Peyer's patch (tissue), 4 donors: ENCODE data around the gene AGO3. TPM values are rescaled to one million over a fixed set of nuclear protein-coding genes. Genes with fewer than 3 reads are reported as not detected.
A peak's percentile ranks its signal among the peaks of the same experiment; 100 is the strongest.
"Not testable (repeated sequence)": the region's sequence is repeated elsewhere in the genome, so short reads cannot be mapped to it uniquely, and the experiment has no call there.

Experiments
- DNase-seq, 3 donors: peaks; one replicate each; pipeline ENCODE4 v3.0.0-alpha.2; 2017 to 2019
- H3K27ac ChIP-seq, 4 donors: fragments of 200-600 bp; sonication (generic); one replicate each; pipeline ENCODE4 v1.5.1; 2016 to 2019
- H3K27me3 ChIP-seq, 2 donors: fragments of 200-600 bp; sonication (generic); one replicate each; pipeline ENCODE4 v1.5.1; 2019
- H3K36me3 ChIP-seq, 3 donors: fragments of 200-600 bp; sonication (generic); one replicate each; pipeline ENCODE4 v1.5.1; 2016 to 2019
- H3K4me1 ChIP-seq, 4 donors: fragments of 200-600 bp; sonication (generic); one replicate each; pipeline ENCODE4 v1.5.1; 2016 to 2019
- H3K4me3 ChIP-seq, 4 donors: fragments of 200-600 bp; sonication (generic); 1 replicate in 3 of 4; 2 replicates in 1 of 4; pipeline ENCODE4 v1.5.1; 2016 to 2019; ENCODE audit warnings: mild to moderate bottlenecking in 1 of 4
- H3K9me3 ChIP-seq, 4 donors: fragments of 200-600 bp; sonication (generic); one replicate each; pipeline ENCODE4 v1.5.1; 2016 to 2019; ENCODE audit warnings: mild to moderate bottlenecking in 1 of 4
- CTCF ChIP-seq, 6 experiments: fragments of 450-650 bp in 4 of 6; fragments of 200-600 bp in 2 of 6; sonication (generic) in 1 of 6; IDR thresholded peaks; one replicate each; pipeline ENCODE4 v1.5.1; 2017 to 2019; ENCODE audit warnings: antibody characterized with exemption in 6 of 6, mild to moderate bottlenecking in 3 of 6, moderate library complexity in 1 of 6
- POLR2A ChIP-seq, 2 donors: fragments of 450-650 bp; IDR thresholded peaks; one replicate each; pipeline ENCODE4 v1.5.1; 2017; ENCODE audit warnings: antibody characterized with exemption in 2 of 2, mild to moderate bottlenecking in 2 of 2, moderate library complexity in 2 of 2
- total RNA-seq, 4 donors: library from RNA; depleted of rRNA; stranded (reverse); fragments of >200 nt; gene quantifications; one replicate each; pipeline ENCODE4 v1.1.0, GENCODE V29; 2016

The AGO3 gene
- total RNA-seq, 4 donors from 2014 or later: 12.1 to 33.0 (median 18.6) TPM

DNA sequence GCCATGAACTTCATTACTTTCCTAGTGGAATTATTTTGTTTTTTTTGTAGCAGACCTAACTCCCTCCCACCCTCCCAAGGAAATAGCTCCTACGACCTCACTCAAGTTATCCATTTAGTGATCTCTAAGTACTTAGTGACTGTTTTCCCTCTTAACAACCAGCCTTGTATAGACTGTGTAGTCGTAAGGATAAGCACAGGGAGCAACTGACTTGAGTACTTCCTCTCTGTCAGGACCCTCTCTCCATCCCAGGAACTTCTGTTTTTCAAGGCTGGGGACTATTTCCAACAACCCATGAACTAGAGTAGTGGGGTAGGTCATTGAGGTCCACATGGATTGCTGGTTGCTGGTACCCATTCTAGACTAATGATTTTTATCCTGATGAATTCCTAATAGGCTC is 46.0 kb upstream of the AGO3 start:
- Histone ChIP-seq H3K9me3 (no peaks in the 10 kb centered on the region), H3K36me3 (peaks cover 0 to 8% (median 0%) of the 10 kb centered on the region in 3 donors), H3K4me1 (peaks cover 5 to 60% (median 8%) of the 10 kb centered on the region in 4 donors), H3K27me3 (no peaks in the 10 kb centered on the region), H3K27ac (no peak overlapping the region), H3K4me3 (no peak overlapping the region)
- TF ChIP-seq CTCF (IDR thresholded peaks at IDR 0.05) (no peak), POLR2A (IDR thresholded peaks at IDR 0.05) (no peak)
- DNase-seq: no peak

- H3K36me3 ChIP-seq: peaks cover 0 to 19% (median 0%) of the 10 kb centered on the region in 3 donors
- no peak overlapping the region for H3K4me3 ChIP-seq
- peak overlapping the region in 3 of 4 donors; percentile 8 to 65 (median 50) for H3K27ac ChIP-seq
- no peaks in the 10 kb centered on the region for H3K9me3 ChIP-seq
- peaks cover 5 to 54% (median 8%) of the 10 kb centered on the region in 4 donors for H3K4me1 ChIP-seq
- no peaks in the 10 kb centered on the region for H3K27me3 ChIP-seq
- TF ChIP-seq CTCF (IDR thresholded peaks at IDR 0.05): no peak
- no peak for TF ChIP-seq POLR2A (IDR thresholded peaks at IDR 0.05)
- DNase-seq: no peak
Measured at GRCh38 chr1:35885961-35886558, 44.8 kb upstream of the AGO3 start.

DNA sequence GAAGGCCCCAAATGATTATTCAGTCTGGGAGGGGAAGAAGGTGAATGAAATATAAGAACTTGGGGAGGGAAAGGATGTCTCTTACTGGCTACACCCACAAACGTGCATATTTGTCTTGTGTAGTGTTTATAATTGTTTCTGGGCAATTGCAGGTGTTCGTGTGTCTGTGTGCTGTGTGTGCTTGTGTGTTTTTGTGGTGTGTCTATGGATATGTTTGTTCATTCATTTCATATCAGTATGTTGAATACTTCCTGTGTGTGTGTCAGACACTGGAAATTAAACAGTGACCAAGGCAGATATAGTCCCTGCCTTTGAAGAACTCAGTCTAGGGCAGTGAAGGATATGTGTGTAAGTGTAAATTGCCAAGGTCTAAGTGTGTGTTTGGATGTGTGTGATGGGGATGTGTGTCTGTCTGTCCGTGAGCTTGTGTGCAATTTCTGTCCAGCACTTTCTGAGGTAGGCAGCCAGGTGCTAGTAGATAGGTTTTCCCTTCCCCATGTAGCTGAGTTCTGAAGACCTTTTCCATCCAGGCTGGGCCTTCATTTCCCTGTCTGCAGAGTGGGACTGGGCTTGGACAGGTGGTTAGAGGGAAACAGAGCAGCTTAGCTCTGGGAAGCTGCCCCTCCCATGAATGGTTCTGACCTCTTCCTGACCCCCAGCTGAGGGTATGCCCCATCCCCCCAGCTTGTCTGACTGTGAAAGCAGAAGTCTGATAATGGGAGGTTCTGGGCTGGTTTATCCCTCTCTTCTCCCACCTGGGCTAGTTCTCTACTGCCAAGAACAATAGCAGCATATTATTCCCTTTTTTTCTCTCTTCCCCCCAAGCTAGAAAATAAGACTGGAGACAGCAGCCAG is 44.1 kb upstream of the AGO3 start:
- H3K9me3 ChIP-seq: no peaks in the 10 kb centered on the region
- H3K27me3 ChIP-seq: no peaks in the 10 kb centered on the region
- DNase-seq: peak in 2 of 3 donors; percentile 48 to 52
- H3K4me3 ChIP-seq: no peak overlapping the region
- H3K27ac ChIP-seq: peak overlapping the region; percentile 8 to 65 (median 32)
- H3K36me3 ChIP-seq: peaks cover 0 to 24% (median 0%) of the 10 kb centered on the region in 3 donors
- no peak for TF ChIP-seq CTCF (IDR thresholded peaks at IDR 0.05)
- TF ChIP-seq POLR2A (IDR thresholded peaks at IDR 0.05): no peak
- peaks cover 5 to 54% (median 8%) of the 10 kb centered on the region in 4 donors for H3K4me1 ChIP-seq

- no peak for TF ChIP-seq CTCF (IDR thresholded peaks at IDR 0.05)
- no peak for TF ChIP-seq POLR2A (IDR thresholded peaks at IDR 0.05)
- H3K4me3 ChIP-seq: no peak overlapping the region
- H3K9me3 ChIP-seq: no peaks in the 10 kb centered on the region
- DNase-seq: no peak
- H3K27me3 ChIP-seq: no peaks in the 10 kb centered on the region
- peak overlapping the region in 3 of 4 donors; percentile 8 to 65 (median 13) for H3K27ac ChIP-seq
- peaks cover 5 to 52% (median 8%) of the 10 kb centered on the region in 4 donors for H3K4me1 ChIP-seq
- peaks cover 0 to 31% (median 0%) of the 10 kb centered on the region in 3 donors for H3K36me3 ChIP-seq
Measured at GRCh38 chr1:35887508-35887907, 43.4 kb upstream of the AGO3 start.

GRCh38 chr1:35888255-35888654 is 42.6 kb upstream of the AGO3 start:
- peaks cover 0 to 39% (median 0%) of the 10 kb centered on the region in 3 donors for H3K36me3 ChIP-seq
- H3K27ac ChIP-seq: peak overlapping the region in 1 of 4 donors; percentile 8
- TF ChIP-seq CTCF (IDR thresholded peaks at IDR 0.05) (no peak), POLR2A (IDR thresholded peaks at IDR 0.05) (no peak)
- DNase-seq: peak in 2 of 3 donors; percentile 48 to 63
- H3K27me3 ChIP-seq: no peaks in the 10 kb centered on the region
- H3K4me3 ChIP-seq: no peak overlapping the region
- peaks cover 5 to 49% (median 8%) of the 10 kb centered on the region in 4 donors for H3K4me1 ChIP-seq
- no peaks in the 10 kb centered on the region for H3K9me3 ChIP-seq

DNA sequence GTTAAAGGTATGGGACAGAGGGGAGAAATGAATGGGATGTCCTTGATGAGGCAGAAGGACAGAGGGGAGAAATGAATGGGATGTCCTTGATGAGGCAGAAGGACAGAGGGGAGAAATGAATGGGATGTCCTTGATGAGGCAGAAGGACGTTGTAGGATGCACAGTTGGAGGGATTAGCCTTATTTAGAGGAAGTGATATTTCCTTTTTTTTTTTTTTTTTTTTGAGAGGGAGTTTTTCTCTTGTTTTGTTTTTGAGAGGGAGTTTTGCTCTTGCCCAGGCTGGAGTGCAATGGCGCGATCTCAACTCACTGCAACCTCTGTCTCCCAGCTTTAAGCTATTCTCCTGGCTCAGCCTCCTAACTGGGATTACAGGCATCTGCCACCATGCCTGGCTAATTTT is 41.9 kb upstream of the AGO3 start:
- not testable (repeated sequence) for H3K4me3 ChIP-seq, H3K27ac ChIP-seq, H3K27me3 ChIP-seq, H3K9me3 ChIP-seq, DNase-seq
- H3K4me1 ChIP-seq: peaks cover 3 to 45% (median 7%) of the 10 kb centered on the region in 4 donors
- H3K36me3 ChIP-seq: peaks cover 0 to 46% (median 0%) of the 10 kb centered on the region in 3 donors
